Measurements from ENCODE around the gene CPSF7.

DNA sequence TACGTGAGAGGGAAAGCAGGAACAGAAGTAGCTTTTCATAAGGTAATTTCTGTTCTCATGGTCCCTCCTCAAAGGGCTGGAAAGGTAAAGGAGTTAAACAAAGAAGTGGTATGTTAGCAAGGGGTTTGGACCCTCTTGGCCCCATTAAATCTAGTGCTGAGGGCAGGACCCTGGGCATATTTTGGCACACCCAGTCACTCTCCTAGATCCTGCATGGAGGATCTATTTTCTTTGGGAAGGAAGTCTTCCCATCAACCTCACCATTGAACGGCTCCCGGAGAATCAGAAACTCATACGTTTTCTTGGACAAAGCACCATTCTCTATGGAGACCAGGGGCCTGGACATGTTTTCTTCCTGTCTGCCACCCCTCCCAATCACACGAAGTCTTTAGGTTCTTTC lies 25.7 kb downstream of the CPSF7 start:
- no peak for TF ChIP-seq POLR2A (IDR thresholded peaks at IDR 0.05)
- TF ChIP-seq, protein P1, sequence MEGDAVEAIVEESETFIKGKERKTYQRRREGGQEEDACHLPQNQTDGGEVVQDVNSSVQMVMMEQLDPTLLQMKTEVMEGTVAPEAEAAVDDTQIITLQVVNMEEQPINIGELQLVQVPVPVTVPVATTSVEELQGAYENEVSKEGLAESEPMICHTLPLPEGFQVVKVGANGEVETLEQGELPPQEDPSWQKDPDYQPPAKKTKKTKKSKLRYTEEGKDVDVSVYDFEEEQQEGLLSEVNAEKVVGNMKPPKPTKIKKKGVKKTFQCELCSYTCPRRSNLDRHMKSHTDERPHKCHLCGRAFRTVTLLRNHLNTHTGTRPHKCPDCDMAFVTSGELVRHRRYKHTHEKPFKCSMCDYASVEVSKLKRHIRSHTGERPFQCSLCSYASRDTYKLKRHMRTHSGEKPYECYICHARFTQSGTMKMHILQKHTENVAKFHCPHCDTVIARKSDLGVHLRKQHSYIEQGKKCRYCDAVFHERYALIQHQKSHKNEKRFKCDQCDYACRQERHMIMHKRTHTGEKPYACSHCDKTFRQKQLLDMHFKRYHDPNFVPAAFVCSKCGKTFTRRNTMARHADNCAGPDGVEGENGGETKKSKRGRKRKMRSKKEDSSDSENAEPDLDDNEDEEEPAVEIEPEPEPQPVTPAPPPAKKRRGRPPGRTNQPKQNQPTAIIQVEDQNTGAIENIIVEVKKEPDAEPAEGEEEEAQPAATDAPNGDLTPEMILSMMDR (IDR thresholded peaks at IDR 0.05) = no peak

All from body of pancreas (tissue), 4 donors.